VCaP (cell line): Measurements from ENCODE around the gene PPP1R1C.

Experiments used
- H3K27ac ChIP-seq: fragments of 450-650 bp; 2 replicates; pipeline ENCODE4 v1.5.1; 2017
- CTCF ChIP-seq: fragments of 450-650 bp; conservative IDR thresholded peaks from 2 replicates; pipeline ENCODE4 v1.5.1; 2017; ENCODE audit warnings: mild to moderate bottlenecking, moderate library complexity

PPP1R1C gene

GRCh38 chr2:181977661-181978350 lies 7.8 kb upstream of the PPP1R1C start:
- TF ChIP-seq CTCF = no peak
- no peak overlapping the region for H3K27ac ChIP-seq

GRCh38 chr2:181978351-181979150 lies 7.1 kb upstream of the PPP1R1C start:
- H3K27ac ChIP-seq = no peak overlapping the region
- no peak for TF ChIP-seq CTCF

- no peak for TF ChIP-seq CTCF
- no peak overlapping the region for H3K27ac ChIP-seq
These were observed 1.6 kb upstream of the PPP1R1C start for GRCh38 chr2:181984060-181984459.

- no peak overlapping the region for H3K27ac ChIP-seq
- no peak for TF ChIP-seq CTCF
These were observed 630 bp upstream of the PPP1R1C start for GRCh38 chr2:181984814-181985631.

GRCh38 chr2:181988154-181988924 lies 2.7 kb downstream of the PPP1R1C start:
- H3K27ac ChIP-seq = no peak overlapping the region
- no peak for TF ChIP-seq CTCF

- TF ChIP-seq CTCF = no peak
- no peak overlapping the region for H3K27ac ChIP-seq
These were observed 3.4 kb downstream of the PPP1R1C start for GRCh38 chr2:181989099-181989498.
